K562 (cell line): ENCODE results near the gene TSPYL4. TPM values are rescaled to one million over a fixed set of nuclear protein-coding genes. Genes with fewer than 3 reads are reported as not detected.

Source experiments
- ATAC-seq: fragments of 200-7000 bp; cut with Tn5 transposase; 3 replicates; pipeline ENCODE4 v1.9.1; 2020; ENCODE audit warnings: moderate library complexity
- BruUV-seq: library from RNA; stranded (reverse); fragments of 400-500 nt; replicated peaks from 2 replicates; lab custom pipeline; 2021; lab: Mats Ljungman, UMichigan
- CTCF ChIA-PET: fragments of 300-600 bp; formaldehyde crosslinking; extraction: SDS; loops from one replicate; lab custom pipeline; 2021; ENCODE audit warnings: low intra/inter-chr PET ratio; lab: Yijun Ruan, JAX
- POLR2A ChIA-PET: fragments of 300-600, 350-650 bp; sonication (Branson Sonifier 250); formaldehyde crosslinking; extraction: SDS; loops from one replicate; lab custom pipeline; 2021; ENCODE audit warnings: antibody characterized with exemption, inconsistent platforms; lab: Yijun Ruan, JAX
- DNase-seq, 4 experiments: peaks; one replicate each; pipeline versions ENCODE4 v3.0.0 to v3.0.0-alpha.2; 2011 to 2018; ENCODE audit warnings: low spot score in 3 of 4, mixed read lengths in 3 of 4; ENCODE audit errors: extremely low read depth in 1 of 4
- FAIRE-seq: peaks from 2 replicates; lab custom pipeline; 2011; peaks lifted over from hg19 to GRCh38; lab: Jason Lieb, UNC
- H2AFZ ChIP-seq: 2 replicates; pipeline ENCODE4 v1.6.0; 2011; ENCODE audit warnings: low read depth, low read length, control low read depth, inconsistent platforms
- H3K27ac ChIP-seq: fragments of 200-600 bp; 3 replicates; pipeline ENCODE4 v1.8.0; 2011; ENCODE audit warnings: low read depth, mild to moderate bottlenecking, control low read depth, inconsistent platforms, low read length, moderate library complexity, mixed read lengths; ENCODE audit errors: extremely low read depth
- H3K27me3 ChIP-seq, 2 experiments: fragments of 300-600 bp in 1 of 2; 2 replicates in 1 of 2; 3 replicates in 1 of 2; pipeline versions ENCODE4 v1.6.0 to v1.8.0; 2011; ENCODE audit warnings: inconsistent platforms in 2 of 2, low read length in 2 of 2, mild to moderate bottlenecking in 1 of 2, mixed read lengths in 1 of 2, moderate library complexity in 1 of 2; ENCODE audit not compliant: control insufficient read depth in 2 of 2, insufficient read depth in 2 of 2
- H3K36me3 ChIP-seq: fragments of 300-600 bp; 3 replicates; pipeline ENCODE4 v1.8.0; 2011; ENCODE audit warnings: mild to moderate bottlenecking, low read length, inconsistent platforms; ENCODE audit not compliant: control insufficient read depth, insufficient read depth
- H3K4me1 ChIP-seq, 2 experiments: fragments of 200-600 bp in 1 of 2; replicated peaks in 1 of 2; 2 replicates in 1 of 2; 3 replicates in 1 of 2; pipeline versions ENCODE4 v1.5.1 to v1.8.0; 2011; ENCODE audit warnings: inconsistent platforms in 2 of 2, low read length in 2 of 2, mild to moderate bottlenecking in 1 of 2, mixed read lengths in 1 of 2, moderate library complexity in 1 of 2; ENCODE audit not compliant: control insufficient read depth in 2 of 2, insufficient read depth in 2 of 2
- H3K4me2 ChIP-seq: 2 replicates; pipeline ENCODE4 v1.6.1; 2011; ENCODE audit warnings: low read length, control low read depth, inconsistent platforms, mixed read lengths; ENCODE audit not compliant: insufficient read depth
- H3K4me3 ChIP-seq: fragments of 200-600 bp; sonication (generic), shearing (Covaris generic); 2 replicates; pipeline ENCODE4 v1.5.1; 2016; ENCODE audit warnings: control low read depth, inconsistent platforms
- H3K79me2 ChIP-seq: fragments of 200-600 bp; 3 replicates; pipeline ENCODE4 v1.8.0; 2011; ENCODE audit warnings: low read length, inconsistent platforms; ENCODE audit not compliant: control insufficient read depth, insufficient read depth
- H3K9ac ChIP-seq, 2 experiments: 2 replicates each; pipeline versions ENCODE4 v1.6.0 to v1.6.1; 2011; ENCODE audit warnings: low read depth in 2 of 2, low read length in 2 of 2, control low read depth in 1 of 2, inconsistent platforms in 1 of 2, mild to moderate bottlenecking in 1 of 2, mixed read lengths in 1 of 2; ENCODE audit not compliant: insufficient read depth in 1 of 2
- H3K9me1 ChIP-seq: one replicate; pipeline ENCODE4 v1.6.0; 2011; ENCODE audit warnings: inconsistent platforms, mild to moderate bottlenecking, low read length, moderate library complexity; ENCODE audit not compliant: control insufficient read depth, insufficient read depth
- H3K9me3 ChIP-seq: replicated peaks from 2 replicates; pipeline ENCODE4 v1.5.1; 2011; ENCODE audit warnings: low read depth, low read length, inconsistent platforms; ENCODE audit not compliant: control insufficient read depth, insufficient read depth
- H4K20me1 ChIP-seq: replicated peaks from 2 replicates; pipeline ENCODE4 v1.6.1; 2011; ENCODE audit warnings: low read length, inconsistent platforms, mixed read lengths; ENCODE audit not compliant: control insufficient read depth, insufficient read depth
- FOXA1 ChIP-seq: fragments of 450-650 bp; IDR thresholded peaks from 2 replicates; pipeline ENCODE4 v1.6.1; 2016; ENCODE audit warnings: mild to moderate bottlenecking, borderline replicate concordance
- RCOR1 ChIP-seq, 2 experiments: IDR thresholded peaks; 2 replicates each; pipeline ENCODE4 v1.6.1; 2012; ENCODE audit warnings: low read depth in 2 of 2, low read length in 2 of 2, borderline replicate concordance in 1 of 2, improper control_type of control experiment in 1 of 2
- ZBTB2 ChIP-seq: fragments of 450-650 bp; IDR thresholded peaks from 2 replicates; pipeline ENCODE4 v1.6.1; 2016; ENCODE audit warnings: antibody characterized with exemption
- ZNF174 ChIP-seq: fragments of 250-450 bp; sonication (Bioruptor Pico); IDR thresholded peaks from 2 replicates; pipeline ENCODE4 v1.4.0; 2020; ENCODE audit warnings: mild to moderate bottlenecking
- ZNF311 ChIP-seq: fragments of 250-450 bp; sonication (Bioruptor Pico); IDR thresholded peaks from 2 replicates; pipeline ENCODE4 v1.4.0; 2020; ENCODE audit warnings: mild to moderate bottlenecking, moderate library complexity
- ZNF583 ChIP-seq: fragments of 250-450 bp; sonication (Bioruptor Pico); IDR thresholded peaks from 2 replicates; pipeline ENCODE4 v1.4.0; 2020
- WGBS: fragments of 100-300 bp; shearing (Covaris generic); methylation state at CpG from one replicate; pipeline ENCODE4 v1.1.6; 2016; ENCODE audit warnings: low coverage, mixed read lengths; ENCODE audit not compliant: insufficient coverage; ENCODE audit errors: missing lambda C conversion rate; 5-methylcytosine and 5-hydroxymethylcytosine counted together
- in situ Hi-C: fragments of 300-500 bp; cut with MboI; formaldehyde crosslinking; loops from 4 replicates; pipeline ENCODE4 v1.15.0; 2018; ENCODE audit warnings: inconsistent platforms, mixed read lengths
- intact Hi-C: fragments of 100-400 bp; cut with micrococcal nuclease; formaldehyde crosslinking; loops from 2 replicates; pipeline ENCODE4 v1.14.2; 2022
- polyA plus RNA-seq, 8 experiments: library from polyadenylated mRNA; depleted of rRNA in 4 of 8; stranded (reverse) in 5 of 8; unstranded in 3 of 8; fragments of >200 nt; fragmentation: Nextera tagmentation in 2 of 8; fragmentation: Illumina TruSeq in 1 of 8; extraction: Ambion mirVana in 2 of 8; extraction: Trizol in 1 of 8; gene quantifications; 2 replicates each; pipeline versions ENCODE4 v1.2.1 to v1.2.3, GENCODE V29; 2011 to 2014; ENCODE audit warnings: inconsistent platforms in 1 of 8, missing spikeins in 1 of 8
- total RNA-seq, 7 experiments: library from RNA; depleted of rRNA in 6 of 7; stranded (reverse); fragments of >200 nt in 6 of 7; fragmentation: Illumina TruSeq in 2 of 7; extraction: Trizol in 2 of 7; gene quantifications; 2 replicates each; pipeline versions ENCODE4 v1.2.1 to v1.2.3, GENCODE V29; 2011 to 2021; ENCODE audit warnings: low replicate concordance in 1 of 7
- TF ChIP-seq, protein P1 (sequence below), 2 experiments: fragments of 150-350 bp in 1 of 2; IDR thresholded peaks; 2 replicates each; pipeline ENCODE4 v1.6.1; 2012 to 2016; ENCODE audit warnings: low read depth in 2 of 2, low read length in 2 of 2, mild to moderate bottlenecking in 1 of 2, moderate library complexity in 1 of 2

The TSPYL4 gene
- total and polyA plus RNA-seq, 9 of the 15 experiments (the other 6 are each of a cell fraction or from before 2014, with no cell fraction given): 0.69 to 18.0 (median 9.1) TPM

- TF ChIP-seq ZNF174 (CRISPR knock-in tag) (no peak), RCOR1 (IDR thresholded peaks at IDR 0.05; ENCODE audit: borderline replicate concordance in 1 of 2, low read depth in 2 of 2, low read length in 2 of 2) (0 out of 4 replicates have a peak, but pooled peaks of 1 of the 2 experiments have one; percentile 6), ZBTB2 (no peak), ZNF311 (CRISPR knock-in tag) (no peak), FOXA1 (no peak)
Observed at GRCh38 chr6:116246089-116246488, 7.8 kb downstream of the TSPYL4 start (continued).

DNA sequence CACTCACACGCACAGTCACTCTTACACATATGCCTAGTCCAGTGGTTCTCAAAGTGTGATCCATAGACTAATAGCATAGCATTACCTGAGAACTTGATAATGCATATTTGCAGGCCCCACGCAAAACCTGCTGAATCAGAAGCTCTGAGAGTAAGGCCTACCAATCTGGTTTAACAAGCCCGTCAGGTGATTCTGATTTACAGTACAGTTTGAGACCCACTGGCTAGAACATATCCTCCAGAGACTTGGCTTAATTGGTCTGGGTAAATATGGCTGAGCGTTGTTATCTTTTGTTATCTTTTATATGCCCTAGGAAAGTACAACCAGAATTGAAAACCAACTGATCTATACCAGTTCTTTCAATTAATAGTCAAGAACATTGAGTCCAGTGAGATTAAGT, 9.6 kb downstream of the TSPYL4 start:
- CTCF ChIA-PET: no interaction called here

More for the DNA sequence above, 9.6 kb downstream of the TSPYL4 start:
- no peaks in the 10 kb centered on the region for H3K9me3 ChIP-seq
- peaks cover 0 to 7% of the 10 kb centered on the region in 2 experiments; a peak in 3 of 5 replicates for H3K4me1 ChIP-seq
- intact Hi-C loops (no loop called here), in situ Hi-C loops (no loop called here)
- H2AFZ ChIP-seq: no peak overlapping the region
- BruUV-seq: no TSS peak
- no peak overlapping the region for H3K4me2 ChIP-seq
- TF ChIP-seq, protein P1, sequence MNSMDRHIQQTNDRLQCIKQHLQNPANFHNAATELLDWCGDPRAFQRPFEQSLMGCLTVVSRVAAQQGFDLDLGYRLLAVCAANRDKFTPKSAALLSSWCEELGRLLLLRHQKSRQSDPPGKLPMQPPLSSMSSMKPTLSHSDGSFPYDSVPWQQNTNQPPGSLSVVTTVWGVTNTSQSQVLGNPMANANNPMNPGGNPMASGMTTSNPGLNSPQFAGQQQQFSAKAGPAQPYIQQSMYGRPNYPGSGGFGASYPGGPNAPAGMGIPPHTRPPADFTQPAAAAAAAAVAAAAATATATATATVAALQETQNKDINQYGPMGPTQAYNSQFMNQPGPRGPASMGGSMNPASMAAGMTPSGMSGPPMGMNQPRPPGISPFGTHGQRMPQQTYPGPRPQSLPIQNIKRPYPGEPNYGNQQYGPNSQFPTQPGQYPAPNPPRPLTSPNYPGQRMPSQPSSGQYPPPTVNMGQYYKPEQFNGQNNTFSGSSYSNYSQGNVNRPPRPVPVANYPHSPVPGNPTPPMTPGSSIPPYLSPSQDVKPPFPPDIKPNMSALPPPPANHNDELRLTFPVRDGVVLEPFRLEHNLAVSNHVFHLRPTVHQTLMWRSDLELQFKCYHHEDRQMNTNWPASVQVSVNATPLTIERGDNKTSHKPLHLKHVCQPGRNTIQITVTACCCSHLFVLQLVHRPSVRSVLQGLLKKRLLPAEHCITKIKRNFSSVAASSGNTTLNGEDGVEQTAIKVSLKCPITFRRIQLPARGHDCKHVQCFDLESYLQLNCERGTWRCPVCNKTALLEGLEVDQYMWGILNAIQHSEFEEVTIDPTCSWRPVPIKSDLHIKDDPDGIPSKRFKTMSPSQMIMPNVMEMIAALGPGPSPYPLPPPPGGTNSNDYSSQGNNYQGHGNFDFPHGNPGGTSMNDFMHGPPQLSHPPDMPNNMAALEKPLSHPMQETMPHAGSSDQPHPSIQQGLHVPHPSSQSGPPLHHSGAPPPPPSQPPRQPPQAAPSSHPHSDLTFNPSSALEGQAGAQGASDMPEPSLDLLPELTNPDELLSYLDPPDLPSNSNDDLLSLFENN (IDR thresholded peaks at IDR 0.05; ENCODE audit: low read depth in 2 of 2, low read length in 2 of 2): no peak
- TF ChIP-seq ZNF583 (CRISPR knock-in tag): no peak
- ATAC-seq (no peak), FAIRE-seq (no peak), DNase-seq (no peak)
- H3K27me3 ChIP-seq: no peaks in the 10 kb centered on the region
- 70% methylated on average over 4 of the region's 4 CpGs for WGBS
- POLR2A ChIA-PET: no interaction called here
- no peak overlapping the region for H3K4me3 ChIP-seq
- H3K9me1 ChIP-seq: no peaks in the 10 kb centered on the region
- no peak overlapping the region for H3K27ac ChIP-seq
- H3K9ac ChIP-seq: no peak overlapping the region
- no peaks in the 10 kb centered on the region for H3K36me3 ChIP-seq
- no peaks in the 10 kb centered on the region for H4K20me1 ChIP-seq
- H3K79me2 ChIP-seq: no peaks in the 10 kb centered on the region
